Neural cell (in vitro differentiated cells): ENCODE results near the gene NPM3. TPM values are rescaled to one million over a fixed set of nuclear protein-coding genes. Genes with fewer than 3 reads are reported as not detected.

Experiments used
- H2AFZ ChIP-seq: fragments of 200-600, 300-800 bp; sonication (generic), shearing (Covaris generic); 2 replicates; pipeline ENCODE4 v1.6.0; 2014; ENCODE audit warnings: low read depth, mild to moderate bottlenecking, antibody characterized with exemption, low read length, moderate library complexity
- H3F3A ChIP-seq: fragments of 200-600 bp; shearing (Covaris generic); 2 replicates; pipeline ENCODE4 v1.6.1; 2016; ENCODE audit warnings: mild to moderate bottlenecking, moderate library complexity, mixed read lengths, antibody characterized with exemption, low read length; ENCODE audit not compliant: insufficient read depth, poor library complexity, severe bottlenecking
- H3K27ac ChIP-seq: fragments of 200-600, 300-800 bp; sonication (generic), shearing (Covaris generic); 2 replicates; pipeline ENCODE4 v1.5.1; 2014; ENCODE audit warnings: mild to moderate bottlenecking, low read length, moderate library complexity
- H3K27me3 ChIP-seq: fragments of 300-800, 200-600 bp; sonication (generic), shearing (Covaris generic); 2 replicates; pipeline ENCODE4 v1.6.0; 2014; ENCODE audit warnings: mild to moderate bottlenecking, low read depth, low read length, moderate library complexity; ENCODE audit not compliant: insufficient read depth
- H3K36me3 ChIP-seq: fragments of 300-800, 200-600 bp; sonication (generic), shearing (Covaris generic); 2 replicates; pipeline ENCODE4 v1.5.1; 2014; ENCODE audit warnings: mild to moderate bottlenecking, antibody characterized with exemption, low read length, moderate library complexity; ENCODE audit not compliant: insufficient read depth
- H3K4me2 ChIP-seq: fragments of 300-800, 200-600 bp; sonication (generic), shearing (Covaris generic); 2 replicates; pipeline ENCODE4 v1.6.0; 2014; ENCODE audit warnings: mild to moderate bottlenecking, low read length
- H3K4me3 ChIP-seq: fragments of 300-800, 200-600 bp; sonication (generic), shearing (Covaris generic); 2 replicates; pipeline ENCODE4 v1.5.1; 2014; ENCODE audit warnings: mild to moderate bottlenecking, low read length, moderate library complexity
- H3K79me2 ChIP-seq: fragments of 200-600 bp; shearing (Covaris generic); replicated peaks from 2 replicates; pipeline ENCODE4 v1.6.0; 2014; ENCODE audit warnings: mild to moderate bottlenecking, low read length, moderate library complexity; ENCODE audit not compliant: insufficient read depth
- H3K9ac ChIP-seq: fragments of 300-800, 200-600 bp; sonication (generic), shearing (Covaris generic); 2 replicates; pipeline ENCODE4 v1.6.1; 2016; ENCODE audit warnings: mild to moderate bottlenecking, low read length, mixed read lengths
- H3K9me2 ChIP-seq: fragments of 200-600 bp; shearing (Covaris generic); 2 replicates; pipeline ENCODE4 v1.6.1; 2016; ENCODE audit warnings: mild to moderate bottlenecking, low read length, mixed read lengths; ENCODE audit not compliant: insufficient read depth
- H3K9me3 ChIP-seq: fragments of 200-600, 300-800 bp; sonication (generic), shearing (Covaris generic); 2 replicates; pipeline ENCODE4 v1.6.1; 2016; ENCODE audit warnings: mild to moderate bottlenecking, mixed run types, low read length, moderate library complexity, mixed read lengths
- H4K20me1 ChIP-seq: fragments of 200-600 bp; shearing (Covaris generic); 2 replicates; pipeline ENCODE4 v1.6.1; 2016; ENCODE audit warnings: mild to moderate bottlenecking, mixed run types; ENCODE audit not compliant: insufficient read depth
- CTCF ChIP-seq: fragments of 450-650 bp; IDR thresholded peaks from 2 replicates; pipeline ENCODE4 v1.5.1; 2014; ENCODE audit warnings: antibody characterized with exemption, mild to moderate bottlenecking, moderate library complexity; ENCODE audit not compliant: poor library complexity, severe bottlenecking
- EP300 ChIP-seq: fragments of 450-650 bp; conservative IDR thresholded peaks from 2 replicates; pipeline ENCODE4 v1.6.1; 2014; ENCODE audit warnings: antibody characterized with exemption, mild to moderate bottlenecking, moderate library complexity; ENCODE audit not compliant: poor library complexity, severe bottlenecking
- EZH2 ChIP-seq: fragments of 200-600, 300-800 bp; shearing (Covaris generic), sonication (generic); IDR thresholded peaks from 2 replicates; pipeline ENCODE4 v1.6.1; 2014; ENCODE audit warnings: antibody characterized with exemption, low read length, borderline replicate concordance, mild to moderate bottlenecking; ENCODE audit not compliant: insufficient read depth, poor library complexity, severe bottlenecking
- MXI1 ChIP-seq: fragments of 450-650 bp; conservative IDR thresholded peaks from 2 replicates; pipeline ENCODE4 v1.6.1; 2014; ENCODE audit warnings: antibody characterized with exemption, mild to moderate bottlenecking; ENCODE audit not compliant: poor library complexity, severe bottlenecking
- POLR2AphosphoS5 ChIP-seq: IDR thresholded peaks from 2 replicates; pipeline ENCODE4 v1.6.1; 2012
- RAD21 ChIP-seq: fragments of 450-650 bp; conservative IDR thresholded peaks from 2 replicates; pipeline ENCODE4 v1.6.1; 2014; ENCODE audit warnings: antibody characterized with exemption, mild to moderate bottlenecking, moderate library complexity
- REST ChIP-seq: IDR thresholded peaks from 2 replicates; pipeline ENCODE4 v1.6.1; 2012; ENCODE audit warnings: borderline replicate concordance
- SMC3 ChIP-seq: fragments of 450-650 bp; conservative IDR thresholded peaks from 2 replicates; pipeline ENCODE4 v1.6.1; 2014; ENCODE audit warnings: antibody characterized with exemption, mild to moderate bottlenecking, moderate library complexity; ENCODE audit not compliant: poor library complexity
- TAF1 ChIP-seq: IDR thresholded peaks from 2 replicates; pipeline ENCODE4 v1.6.1; 2012; ENCODE audit warnings: low read depth
- polyA plus RNA-seq: library from polyadenylated mRNA; depleted of rRNA; stranded (reverse); fragments of >200 nt; gene quantifications from 2 replicates; pipeline ENCODE4 v1.2.3, GENCODE V29; 2014

The NPM3 gene
- polyA plus RNA-seq, 1 donor from 2014 or later, result 53.0 TPM

- H3K9ac ChIP-seq, result no peak overlapping the region
Observed at GRCh38 chr10:101776161-101776817, 7.0 kb downstream of the NPM3 start.

More at GRCh38 chr10:101776161-101776817, 7.0 kb downstream of the NPM3 start:
- TF ChIP-seq POLR2AphosphoS5, result no peak
- TF ChIP-seq CTCF, result no peak
- TF ChIP-seq SMC3, result no peak
- no peak for TF ChIP-seq REST
- TF ChIP-seq RAD21, result no peak
- no peak for TF ChIP-seq EP300
- no peak for TF ChIP-seq TAF1
- no peak for TF ChIP-seq MXI1
- peak; percentile 69 for TF ChIP-seq EZH2
- H3K27me3 ChIP-seq, result peaks cover 85% of the 10 kb centered on the region
- H3K4me2 ChIP-seq, result no peak overlapping the region
- H3K36me3 ChIP-seq, result no peaks in the 10 kb centered on the region
- no peaks in the 10 kb centered on the region for H3K79me2 ChIP-seq
- no peak overlapping the region for H2AFZ ChIP-seq
- H3K27ac ChIP-seq, result no peak overlapping the region
- no peaks in the 10 kb centered on the region for H3K9me3 ChIP-seq
- peak overlapping the region; percentile 45 for H3K4me3 ChIP-seq
- H3K9me2 ChIP-seq, result no peaks in the 10 kb centered on the region
- H4K20me1 ChIP-seq, result no peaks in the 10 kb centered on the region
- H3F3A ChIP-seq, result no peaks in the 10 kb centered on the region
